GM13977 (cell line): ENCODE measurements around the gene NUDT2.
A peak's percentile ranks its signal among the peaks of the same experiment; 100 is the strongest.

ENCODE experiments used
- DNase-seq: peaks from one replicate; pipeline ENCODE4 v3.0.0; 2012; ENCODE audit warnings: low spot score
- CTCF ChIP-seq: IDR thresholded peaks from 2 replicates; pipeline ENCODE4 v1.5.1; 2012; ENCODE audit warnings: mild to moderate bottlenecking, control low read depth; ENCODE audit not compliant: insufficient read depth; ENCODE audit errors: extremely low read depth, missing control alignments
- in situ Hi-C: fragments of 300-500 bp; cut with MboI; formaldehyde crosslinking; loops from one replicate; pipeline ENCODE4 v1.12.0; 2022; ENCODE audit warnings: low sequenced_read_pairs, low pct_unique_long_range_greater_than_20kb, mixed read lengths, inconsistent platforms; ENCODE audit not compliant: unreplicated experiment

NUDT2 gene

GRCh38 chr9:34375901-34376595 is 46.7 kb downstream of the NUDT2 start:
- TF ChIP-seq CTCF = peak; percentile 30
- in situ Hi-C loops = no loop called here
- DNase-seq = peak; percentile 73

- in situ Hi-C loops = no loop called here
- peak; percentile 99 for DNase-seq
- TF ChIP-seq CTCF = no peak
These were observed 47.4 kb downstream of the NUDT2 start, which contains the start of gene MYORG for GRCh38 chr9:34376596-34377403. MYORG (minus strand) TSS chr9:34376898; CDS start chr9:34372943, 3,955 bp downstream.

GRCh38 chr9:34377404-34377746 is 48.0 kb downstream of the NUDT2 start:
- no peak for TF ChIP-seq CTCF
- in situ Hi-C loops = no loop called here
- no peak for DNase-seq

- no peak for DNase-seq
- TF ChIP-seq CTCF = no peak
- in situ Hi-C loops = no loop called here
These were observed 49.1 kb downstream of the NUDT2 start for GRCh38 chr9:34378376-34379060.

GRCh38 chr9:34379334-34380033 is 50.1 kb downstream of the NUDT2 start:
- in situ Hi-C loops = no loop called here
- TF ChIP-seq CTCF = peak; percentile 98
- DNase-seq = peak; percentile 92

GRCh38 chr9:34380034-34380510 is 50.7 kb downstream of the NUDT2 start:
- TF ChIP-seq CTCF = peak; percentile 2
- DNase-seq = no peak
- in situ Hi-C loops = no loop called here
